KOPT-K1 (cell line): Measurements from ENCODE around the gene SOX4.

Experiments used
- H3K27ac ChIP-seq: fragments of 200-600 bp; sonication (generic); 2 replicates; pipeline ENCODE4 v1.5.1; 2016; ENCODE audit warnings: antibody characterized with exemption, mild to moderate bottlenecking, low read depth, low read length; ENCODE audit not compliant: poor library complexity, severe bottlenecking
- H3K36me3 ChIP-seq: fragments of 200-600 bp; sonication (generic); 2 replicates; pipeline ENCODE4 v1.5.1; 2017; ENCODE audit warnings: antibody characterized with exemption, mild to moderate bottlenecking, low read length, moderate library complexity; ENCODE audit not compliant: insufficient read depth
- H3K9me3 ChIP-seq: fragments of 200-600 bp; sonication (generic); 2 replicates; pipeline ENCODE4 v1.5.1; 2017; ENCODE audit warnings: antibody characterized with exemption, low read length, mild to moderate bottlenecking; ENCODE audit not compliant: insufficient read depth, poor library complexity, severe bottlenecking

The SOX4 gene

GRCh38 chr6:21588481-21589351 lies 4.8 kb upstream of the SOX4 start:
- Histone ChIP-seq H3K36me3 (no peaks in the 10 kb centered on the region), H3K9me3 (no peaks in the 10 kb centered on the region), H3K27ac (peak overlapping the region; percentile 79)

- Histone ChIP-seq H3K9me3 (no peaks in the 10 kb centered on the region), H3K36me3 (no peaks in the 10 kb centered on the region), H3K27ac (peak overlapping the region; percentile 79)
Measured at GRCh38 chr6:21589352-21590345, 3.9 kb upstream of the SOX4 start.

- Histone ChIP-seq H3K36me3 (peaks cover 4% of the 10 kb centered on the region; the same call in 1 of the 2 replicates), H3K9me3 (no peaks in the 10 kb centered on the region), H3K27ac (no peak overlapping the region)
Measured at GRCh38 chr6:21590346-21590745, 3.2 kb upstream of the SOX4 start.

GRCh38 chr6:21591446-21591845 lies 2.1 kb upstream of the SOX4 start:
- H3K27ac ChIP-seq: no peak overlapping the region
- H3K36me3 ChIP-seq: peaks cover 15% of the 10 kb centered on the region
- no peaks in the 10 kb centered on the region for H3K9me3 ChIP-seq

GRCh38 chr6:21592953-21593352 lies 598 bp upstream of the SOX4 start:
- no peaks in the 10 kb centered on the region for H3K9me3 ChIP-seq
- H3K27ac ChIP-seq: no peak overlapping the region

GRCh38 chr6:21593927-21594415 lies 420 bp downstream of the SOX4 start:
- peak overlapping the region; percentile 91 for H3K27ac ChIP-seq
- no peaks in the 10 kb centered on the region for H3K9me3 ChIP-seq
- H3K36me3 ChIP-seq: peaks cover 37% of the 10 kb centered on the region

More at GRCh38 chr6:21592953-21593352, 598 bp upstream of the SOX4 start:
- peaks cover 27% of the 10 kb centered on the region for H3K36me3 ChIP-seq

GRCh38 chr6:21594416-21595281 lies 1.1 kb downstream of the SOX4 start:
- peaks cover 44% of the 10 kb centered on the region for H3K36me3 ChIP-seq
- H3K9me3 ChIP-seq: no peaks in the 10 kb centered on the region
- H3K27ac ChIP-seq: peak overlapping the region; percentile 91

- Histone ChIP-seq H3K9me3 (no peaks in the 10 kb centered on the region), H3K36me3 (peaks cover 52% of the 10 kb centered on the region), H3K27ac (peak overlapping the region; percentile 91)
Measured at GRCh38 chr6:21595285-21596144, 2.0 kb downstream of the SOX4 start.

GRCh38 chr6:21596145-21596948 lies 2.8 kb downstream of the SOX4 start:
- peaks cover 60% of the 10 kb centered on the region for H3K36me3 ChIP-seq
- H3K27ac ChIP-seq: peak overlapping the region; percentile 91
- no peaks in the 10 kb centered on the region for H3K9me3 ChIP-seq

GRCh38 chr6:21596949-21597682 lies 3.6 kb downstream of the SOX4 start:
- Histone ChIP-seq H3K27ac (peak overlapping the region; percentile 91), H3K9me3 (no peaks in the 10 kb centered on the region), H3K36me3 (peaks cover 67% of the 10 kb centered on the region)

- H3K27ac ChIP-seq: peak overlapping the region; percentile 91
- H3K9me3 ChIP-seq: no peaks in the 10 kb centered on the region
- peaks cover 67% of the 10 kb centered on the region for H3K36me3 ChIP-seq
Measured at GRCh38 chr6:21597801-21598673, 4.5 kb downstream of the SOX4 start.

GRCh38 chr6:21598674-21599023 lies 5.1 kb downstream of the SOX4 start:
- H3K36me3 ChIP-seq: peaks cover 67% of the 10 kb centered on the region
- H3K9me3 ChIP-seq: no peaks in the 10 kb centered on the region
- peak overlapping the region; percentile 91 for H3K27ac ChIP-seq
